Erythroblast (primary cell): ENCODE measurements around the gene ZSWIM5.

Experiments
- GATA1 ChIP-seq: IDR thresholded peaks from 2 replicates; pipeline ENCODE4 v1.6.1; 2011; ENCODE audit warnings: low read depth, mild to moderate bottlenecking, control low read depth, low read length, moderate library complexity
- POLR2A ChIP-seq: IDR thresholded peaks from 2 replicates; pipeline ENCODE4 v1.6.1; 2011; ENCODE audit warnings: mild to moderate bottlenecking, low read length

DNA sequence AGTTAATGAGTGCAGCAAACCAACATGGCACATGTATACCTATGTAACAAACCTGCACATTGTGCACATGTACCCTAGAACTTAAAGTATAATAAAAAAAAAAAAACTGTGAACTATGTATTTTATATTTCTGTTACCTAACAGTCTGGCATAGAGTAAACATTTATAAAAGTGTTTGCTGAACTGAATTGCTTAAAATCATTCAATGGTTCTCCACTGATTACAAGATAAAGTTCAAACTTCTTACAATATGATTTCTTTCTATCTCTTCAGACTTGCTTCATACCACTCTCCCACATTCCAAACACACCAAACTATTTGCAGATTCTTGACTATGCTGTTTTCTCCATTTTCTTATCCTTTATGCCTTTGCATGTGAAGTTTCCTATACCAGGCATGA, 104.5 kb downstream of the ZSWIM5 start:
- TF ChIP-seq POLR2A (no peak), GATA1 (no peak)
